Dedifferentiated amniotic fluid mesenchymal stem cell (primary cell): ENCODE data around the gene SDC4.

Experiments
- DNase-seq: peaks from one replicate; pipeline ENCODE4 v3.0.0-alpha.2; 2016; ENCODE audit errors: extremely low spot score

Gene SDC4

DNA sequence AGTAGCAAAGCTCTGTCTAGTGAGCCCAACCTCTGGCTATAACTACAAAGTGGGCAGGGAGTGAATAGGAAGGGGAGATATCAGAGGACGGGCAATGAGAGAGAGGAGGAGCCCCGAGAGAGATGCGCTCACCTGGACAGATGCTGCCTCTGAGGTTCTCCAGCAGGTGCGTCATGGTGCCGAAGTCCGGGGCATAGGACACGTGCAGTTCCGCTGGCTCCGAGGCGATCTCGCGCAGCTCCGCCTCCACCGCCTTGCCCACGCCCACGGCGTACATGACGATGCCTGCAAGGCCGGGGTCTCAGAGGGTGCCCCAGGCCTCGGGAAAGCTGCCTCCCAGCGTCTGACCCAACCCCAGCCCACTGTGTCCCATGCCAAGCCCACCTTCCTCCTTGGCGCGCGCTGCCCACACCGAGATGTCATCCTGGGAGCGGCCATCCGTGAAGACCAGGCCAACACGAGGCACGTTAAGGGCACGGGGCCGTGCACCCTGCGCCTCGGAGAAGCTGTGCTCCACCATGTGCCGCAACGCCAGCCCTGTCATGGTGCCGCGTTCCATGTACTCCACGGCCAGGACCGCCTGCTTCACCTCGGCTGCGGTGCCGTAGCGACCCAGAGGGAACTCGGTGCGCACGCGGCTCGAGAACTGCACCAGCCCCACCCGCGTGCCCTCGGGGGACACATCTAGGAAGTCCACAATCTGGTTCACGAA is 50.3 kb downstream of the SDC4 start:
- no peak for DNase-seq

DNA sequence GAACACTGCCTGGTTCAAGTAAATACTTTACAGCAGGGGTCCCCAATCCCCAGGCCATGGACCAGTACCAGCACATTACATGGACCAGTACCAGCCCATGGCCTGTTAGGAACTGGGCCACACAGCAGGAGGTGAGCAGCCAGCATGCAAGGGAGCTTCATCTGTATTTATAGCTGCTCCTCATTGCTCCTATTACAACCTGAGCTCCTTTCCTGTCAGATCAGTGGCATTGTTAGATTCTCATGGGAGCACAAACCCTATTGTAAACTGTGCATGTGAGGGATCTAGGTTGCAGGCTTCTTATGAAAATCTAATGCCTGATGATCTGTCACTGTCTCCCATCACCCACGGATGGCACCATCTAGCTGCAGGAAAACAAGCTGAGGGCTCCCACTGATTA is 53.6 kb downstream of the SDC4 start:
- no peak for DNase-seq

DNA sequence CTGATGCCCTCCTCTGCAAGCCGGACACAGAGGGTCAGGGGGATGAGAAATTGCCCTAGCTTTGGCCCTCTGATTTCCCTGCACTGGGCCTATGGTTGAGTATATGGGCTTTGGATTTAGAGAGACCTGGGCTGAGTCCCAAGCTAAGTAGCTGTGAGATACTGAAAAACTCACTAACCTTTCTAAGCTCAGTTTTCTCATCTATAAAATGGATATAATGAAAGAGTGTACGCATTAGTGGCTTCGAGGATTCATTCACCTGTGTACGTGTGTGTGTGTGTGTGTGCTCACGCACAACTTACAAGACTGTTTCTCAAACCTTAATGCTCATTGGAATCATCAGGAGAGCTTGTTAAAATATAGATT is 54.2 kb downstream of the SDC4 start:
- DNase-seq, result no peak

DNA sequence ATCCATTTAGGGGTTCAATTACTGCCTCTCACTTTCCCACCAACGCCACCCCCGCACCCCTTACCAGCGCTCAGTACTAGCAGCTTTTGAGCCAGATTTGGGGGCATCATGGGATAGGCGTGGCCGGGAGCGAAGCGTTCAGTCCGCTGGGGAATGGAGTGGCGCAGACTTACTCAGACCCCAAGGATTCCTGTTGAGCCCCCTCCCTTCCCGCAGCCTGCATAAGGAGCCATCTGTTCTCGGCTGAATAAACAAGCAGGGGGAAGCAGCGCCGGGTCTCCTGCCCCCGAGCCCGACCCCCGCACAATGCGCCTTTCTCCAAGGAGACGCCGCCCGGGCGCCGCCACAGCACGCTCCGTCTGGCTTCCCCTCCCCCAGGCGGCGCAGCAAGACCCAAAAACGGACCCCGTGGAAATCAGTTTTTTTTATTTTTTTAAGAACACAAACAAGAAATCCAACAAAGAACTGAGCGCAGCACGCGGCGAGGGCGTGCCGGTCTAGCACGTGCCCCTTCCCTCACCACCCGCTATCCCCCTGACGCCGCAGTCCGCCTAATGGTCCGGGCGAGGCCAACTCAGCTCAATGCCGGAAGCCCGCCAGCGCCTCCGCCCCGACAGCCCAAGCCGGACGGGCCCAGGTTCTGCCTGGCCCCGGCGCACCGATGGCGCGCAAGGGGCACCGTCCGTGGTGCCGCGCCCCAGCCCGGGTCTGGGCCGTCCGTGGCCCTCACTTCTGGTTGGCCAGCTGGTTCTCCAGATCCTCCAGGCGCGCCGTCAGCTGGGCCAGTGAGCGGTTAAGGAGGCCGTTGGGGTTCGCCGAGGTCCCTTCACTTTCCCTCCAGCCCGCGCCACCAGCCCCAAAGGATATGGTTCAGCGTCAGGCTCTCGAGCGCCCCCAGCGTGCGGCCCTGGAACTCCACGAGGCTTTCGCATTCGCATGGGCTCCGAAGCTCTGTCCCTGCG is 54.9 kb downstream of the SDC4 start:
- peak; percentile 73 for DNase-seq

DNA sequence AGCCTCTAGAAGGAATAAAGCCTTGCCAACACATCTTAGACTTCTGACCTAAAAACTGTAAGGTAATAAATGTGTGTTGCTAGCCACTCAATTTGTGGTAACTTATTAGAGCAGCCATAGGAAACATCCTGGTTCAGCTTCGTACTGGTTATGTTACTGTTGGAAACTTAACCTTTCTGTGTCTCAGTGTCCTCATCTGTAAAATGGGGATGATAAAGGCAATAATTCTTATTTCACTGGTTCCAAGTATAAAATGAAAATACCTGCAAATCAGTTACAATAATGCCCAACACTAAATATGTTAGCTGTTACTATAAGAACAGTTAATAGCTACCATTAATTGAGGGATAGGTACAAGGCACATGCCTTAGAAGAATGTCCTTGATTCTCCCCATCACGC is 55.9 kb downstream of the SDC4 start:
- DNase-seq, result no peak

DNA sequence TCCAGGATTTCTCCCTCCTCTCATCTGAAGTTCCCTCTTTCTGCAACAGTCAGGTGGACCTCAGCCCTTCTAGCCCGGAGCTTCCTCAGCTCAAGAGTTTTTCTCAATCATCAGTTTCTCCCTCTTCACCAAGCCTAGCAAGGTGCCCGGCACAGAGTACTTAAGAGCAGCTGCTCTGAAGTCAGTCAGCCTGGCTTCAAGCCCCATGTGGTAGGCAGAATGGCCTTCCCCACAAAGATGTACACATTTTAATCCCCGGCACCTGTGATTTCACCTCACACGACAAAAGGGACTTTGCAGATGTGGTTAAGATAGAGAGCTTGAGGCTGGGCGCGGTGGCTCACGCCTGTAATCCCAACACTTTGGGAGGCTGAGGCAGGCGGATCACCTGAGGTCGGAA is 56.7 kb downstream of the SDC4 start:
- DNase-seq, result no peak

DNA sequence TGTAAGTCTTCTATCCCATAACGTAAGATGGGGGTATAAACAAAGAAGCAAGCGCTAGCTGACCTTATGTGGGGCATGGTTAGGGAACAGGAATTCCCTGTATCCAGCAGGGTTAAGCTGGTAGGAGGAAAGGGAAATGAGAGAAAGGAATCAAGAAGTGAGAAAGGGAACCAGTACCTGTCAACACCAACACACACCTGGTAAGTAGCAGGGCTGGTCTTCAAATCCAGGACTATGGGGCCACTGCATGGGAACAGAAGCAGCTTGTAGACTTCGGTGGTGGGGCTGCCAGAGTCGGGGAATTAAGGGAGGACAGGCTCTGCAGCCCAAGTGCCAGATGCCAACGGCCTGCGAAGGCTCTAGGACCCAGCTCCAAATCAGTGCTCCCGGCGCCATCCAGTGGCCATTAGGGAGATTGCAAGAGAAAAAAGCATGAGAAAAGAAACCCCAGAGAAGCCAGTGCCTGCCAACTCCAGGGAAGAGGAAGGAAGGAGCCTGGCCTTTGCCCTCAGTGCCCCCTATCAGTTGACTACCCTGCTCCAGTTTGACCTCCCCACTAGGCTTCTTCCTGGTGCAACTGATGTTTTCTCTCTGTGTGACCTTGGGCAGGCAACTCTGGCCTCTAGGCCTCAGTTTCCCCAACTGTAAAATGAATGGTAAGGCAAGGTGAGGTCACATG is 57.4 kb downstream of the SDC4 start:
- DNase-seq, result peak; percentile 84

DNA sequence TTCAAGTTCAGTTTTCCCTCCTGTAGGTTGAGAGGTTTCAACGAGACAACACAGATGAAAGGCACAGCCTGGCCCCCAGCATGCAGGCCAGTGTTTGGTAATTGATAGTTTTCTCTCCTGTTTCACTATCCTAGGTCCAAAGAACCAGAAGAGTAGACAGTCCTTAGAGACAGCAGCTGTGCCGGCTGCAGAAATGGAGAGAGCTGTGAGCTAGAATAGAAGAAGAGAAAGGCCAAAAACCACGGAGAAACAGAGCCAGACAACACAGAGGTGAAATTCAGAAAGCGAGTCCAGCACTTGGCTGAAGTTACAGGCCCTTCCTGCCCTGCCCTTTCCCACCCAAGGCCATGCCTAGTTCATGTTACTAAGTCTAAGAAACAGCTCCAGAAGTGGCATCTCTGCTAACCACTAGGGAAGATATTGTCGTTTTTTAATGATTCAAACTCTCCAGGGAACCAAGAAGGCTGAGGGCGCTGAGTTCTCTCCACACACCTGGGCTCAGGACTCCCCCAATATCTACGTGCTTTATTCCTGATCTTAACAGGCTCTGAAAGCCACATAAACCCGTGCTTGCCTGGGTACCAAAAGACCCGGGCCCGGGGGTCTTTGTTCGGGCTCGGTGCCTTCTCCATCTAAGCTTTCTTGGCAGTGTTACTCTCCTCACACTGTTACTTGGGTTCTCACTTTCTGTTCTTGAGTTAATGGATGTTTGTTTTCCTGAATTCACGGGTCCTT is 58.1 kb downstream of the SDC4 start:
- DNase-seq, result no peak

DNA sequence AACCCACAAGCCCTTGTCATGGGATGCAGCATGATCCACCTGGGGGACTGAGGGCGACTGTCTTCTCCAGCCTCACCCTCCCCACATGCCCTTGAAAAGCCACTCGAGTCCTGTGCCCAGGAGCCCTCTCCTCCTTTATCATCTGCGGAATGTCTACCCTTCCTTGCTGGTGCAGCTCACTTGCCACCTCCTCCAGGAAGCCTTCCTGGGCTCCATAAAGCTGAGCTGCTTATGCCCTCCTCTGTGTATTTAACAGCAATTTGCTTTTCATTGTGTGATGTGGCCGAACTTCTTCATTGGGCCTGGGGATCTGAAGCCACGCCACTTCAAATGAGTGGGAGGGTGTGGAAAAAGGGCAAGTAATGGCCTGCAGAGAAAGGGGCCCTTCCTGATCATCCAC is 59.4 kb downstream of the SDC4 start:
- no peak for DNase-seq

DNA sequence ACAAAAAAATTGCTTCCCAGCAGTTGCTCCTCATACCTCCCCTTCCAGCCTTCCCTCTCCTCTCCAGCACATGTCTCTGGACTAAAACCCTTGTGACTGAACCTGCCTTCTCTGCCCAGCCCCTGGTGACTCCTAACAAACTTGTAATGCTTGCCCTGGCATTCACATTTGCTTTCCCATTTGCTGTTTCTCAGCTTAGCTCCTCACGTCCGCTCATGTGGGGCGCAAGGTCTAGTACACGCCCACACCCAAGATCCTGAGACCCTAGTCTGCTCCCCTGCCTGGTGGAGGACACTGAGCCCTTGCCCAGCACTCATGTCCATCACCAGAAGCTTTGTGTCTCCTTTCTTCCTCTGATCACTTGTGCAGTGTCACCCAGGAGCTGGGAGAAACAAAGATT is 59.8 kb downstream of the SDC4 start:
- no peak for DNase-seq

DNA sequence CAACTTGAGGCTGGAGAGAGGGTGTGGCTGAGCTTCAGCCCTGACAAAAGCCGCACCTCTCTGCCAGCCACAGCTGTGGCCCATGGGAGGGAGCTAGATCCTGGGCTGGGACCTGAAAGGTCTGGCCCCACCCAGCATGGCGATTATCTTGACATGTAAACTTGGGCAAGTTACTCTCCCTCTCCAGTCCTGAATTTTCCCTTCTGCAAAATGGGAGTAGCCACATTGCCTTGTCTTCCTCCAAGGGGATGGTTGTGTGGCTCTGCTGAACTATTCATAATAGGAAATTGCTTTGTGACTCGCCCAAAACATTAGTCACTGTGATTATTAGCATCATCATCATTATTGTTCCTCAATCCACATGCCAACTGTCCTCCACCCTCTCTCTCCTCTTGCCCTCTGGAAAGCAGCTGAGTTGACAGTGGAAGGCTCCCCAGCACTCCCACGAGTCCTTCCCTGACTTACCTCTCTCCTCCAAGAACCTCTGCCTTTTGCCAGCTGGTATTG is 64.6 kb downstream of the SDC4 start:
- no peak for DNase-seq

DNA sequence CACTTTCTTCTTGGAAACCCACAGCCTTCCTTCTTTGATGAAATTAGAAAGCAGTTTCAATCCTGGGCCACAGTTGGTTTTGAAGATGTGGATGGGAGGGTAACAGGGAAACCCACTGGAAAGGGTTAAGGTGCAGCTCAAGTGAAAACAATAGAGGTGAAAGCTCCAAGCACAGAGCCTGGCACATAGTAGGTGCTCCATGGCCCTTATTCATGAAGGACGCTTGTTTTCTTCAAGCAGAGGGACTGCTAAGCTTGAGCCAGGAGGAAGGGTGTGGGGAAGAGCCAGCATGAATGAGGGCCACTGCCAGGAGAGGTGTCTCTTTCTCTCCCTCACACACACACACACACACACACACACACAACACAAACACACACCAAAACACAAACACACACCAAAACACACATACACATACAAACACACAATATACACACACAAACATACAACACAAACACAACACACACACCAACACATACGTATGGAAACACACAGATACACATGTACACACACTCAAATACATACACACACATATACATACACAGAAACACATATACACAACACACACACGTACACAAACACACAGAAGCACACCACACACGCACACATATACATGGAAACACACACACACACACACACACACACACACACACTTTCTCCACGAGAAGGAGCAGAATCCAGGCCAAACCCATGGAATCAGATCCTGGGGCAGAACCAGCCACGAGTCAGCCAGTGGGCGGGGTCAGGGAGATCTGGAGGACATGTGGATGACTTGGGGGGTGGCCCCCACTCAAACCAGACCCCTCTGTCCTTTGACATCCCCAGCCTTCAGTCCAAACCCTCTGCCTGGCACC is 65.3 kb downstream of the SDC4 start:
- DNase-seq, result no peak

DNA sequence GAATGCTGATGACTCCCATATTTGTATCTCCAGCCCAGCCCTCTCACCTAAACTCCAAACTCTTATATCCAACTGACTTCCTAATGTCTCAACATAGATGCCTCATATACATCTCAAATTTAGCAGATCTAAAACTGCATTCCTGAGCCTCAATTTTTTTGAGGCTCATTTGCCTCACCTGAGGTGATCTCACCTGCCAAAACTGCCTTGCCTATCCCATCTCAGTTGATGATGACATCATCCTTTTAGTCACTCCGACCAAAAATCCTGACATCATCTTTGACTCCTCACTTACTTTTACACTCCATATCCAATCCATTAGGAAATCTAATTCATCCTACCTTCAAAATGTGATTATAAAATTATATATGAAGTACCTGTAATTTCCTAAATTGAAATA is 68.2 kb downstream of the SDC4 start:
- DNase-seq, result no peak

DNA sequence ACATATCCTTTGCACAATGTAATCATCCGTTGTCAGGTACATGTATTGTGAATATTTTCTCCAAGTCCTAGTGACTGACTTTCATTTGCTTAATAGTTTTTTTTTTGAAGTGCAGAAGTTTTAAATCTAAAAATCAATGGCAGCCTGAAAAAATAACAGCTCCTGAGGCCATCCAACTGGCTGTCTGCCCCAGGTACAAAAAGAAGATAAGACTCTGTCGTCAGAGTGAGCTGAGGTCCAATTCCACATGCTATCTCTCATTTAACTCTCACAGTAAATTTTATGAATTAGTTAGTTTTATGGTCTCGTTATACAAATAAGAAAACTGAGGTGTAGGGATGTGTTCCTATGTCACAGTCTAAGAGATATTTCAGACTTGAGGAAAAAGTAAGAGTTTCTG is 72.9 kb downstream of the SDC4 start:
- no peak for DNase-seq
